ENCODE measurements around the gene FABP3. TPM values are rescaled to one million over a fixed set of nuclear protein-coding genes. Genes with fewer than 3 reads are reported as not detected.

The FABP3 gene
- total and polyA plus RNA-seq, 2 of the 13 experiments (the other 11 are each of a cell fraction or from before 2014, with no cell fraction given) = 0.21 to 0.24 TPM

GRCh38 chr1:31417148-31417547, 44.3 kb upstream of the FABP3 start (continued):
- TF ChIP-seq, protein P1, sequence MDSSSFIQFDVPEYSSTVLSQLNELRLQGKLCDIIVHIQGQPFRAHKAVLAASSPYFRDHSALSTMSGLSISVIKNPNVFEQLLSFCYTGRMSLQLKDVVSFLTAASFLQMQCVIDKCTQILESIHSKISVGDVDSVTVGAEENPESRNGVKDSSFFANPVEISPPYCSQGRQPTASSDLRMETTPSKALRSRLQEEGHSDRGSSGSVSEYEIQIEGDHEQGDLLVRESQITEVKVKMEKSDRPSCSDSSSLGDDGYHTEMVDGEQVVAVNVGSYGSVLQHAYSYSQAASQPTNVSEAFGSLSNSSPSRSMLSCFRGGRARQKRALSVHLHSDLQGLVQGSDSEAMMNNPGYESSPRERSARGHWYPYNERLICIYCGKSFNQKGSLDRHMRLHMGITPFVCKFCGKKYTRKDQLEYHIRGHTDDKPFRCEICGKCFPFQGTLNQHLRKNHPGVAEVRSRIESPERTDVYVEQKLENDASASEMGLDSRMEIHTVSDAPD (CRISPR knock-in tag; IDR thresholded peaks at IDR 0.05) = no peak
- TF ChIP-seq KLF16 (CRISPR knock-in tag; IDR thresholded peaks at IDR 0.05) = peak in 1 of 2 experiments; percentile 63; a peak in 2 of 4 replicates
- peak; percentile 66; the same call in 1 of the 2 replicates for TF ChIP-seq ZNF331 (CRISPR knock-in tag; IDR thresholded peaks at IDR 0.05)
- peak; percentile 82; the same call in 1 of the 2 replicates for TF ChIP-seq HMG20A (CRISPR knock-in tag; IDR thresholded peaks at IDR 0.05; ENCODE audit: borderline replicate concordance)
- TF ChIP-seq, protein P2, sequence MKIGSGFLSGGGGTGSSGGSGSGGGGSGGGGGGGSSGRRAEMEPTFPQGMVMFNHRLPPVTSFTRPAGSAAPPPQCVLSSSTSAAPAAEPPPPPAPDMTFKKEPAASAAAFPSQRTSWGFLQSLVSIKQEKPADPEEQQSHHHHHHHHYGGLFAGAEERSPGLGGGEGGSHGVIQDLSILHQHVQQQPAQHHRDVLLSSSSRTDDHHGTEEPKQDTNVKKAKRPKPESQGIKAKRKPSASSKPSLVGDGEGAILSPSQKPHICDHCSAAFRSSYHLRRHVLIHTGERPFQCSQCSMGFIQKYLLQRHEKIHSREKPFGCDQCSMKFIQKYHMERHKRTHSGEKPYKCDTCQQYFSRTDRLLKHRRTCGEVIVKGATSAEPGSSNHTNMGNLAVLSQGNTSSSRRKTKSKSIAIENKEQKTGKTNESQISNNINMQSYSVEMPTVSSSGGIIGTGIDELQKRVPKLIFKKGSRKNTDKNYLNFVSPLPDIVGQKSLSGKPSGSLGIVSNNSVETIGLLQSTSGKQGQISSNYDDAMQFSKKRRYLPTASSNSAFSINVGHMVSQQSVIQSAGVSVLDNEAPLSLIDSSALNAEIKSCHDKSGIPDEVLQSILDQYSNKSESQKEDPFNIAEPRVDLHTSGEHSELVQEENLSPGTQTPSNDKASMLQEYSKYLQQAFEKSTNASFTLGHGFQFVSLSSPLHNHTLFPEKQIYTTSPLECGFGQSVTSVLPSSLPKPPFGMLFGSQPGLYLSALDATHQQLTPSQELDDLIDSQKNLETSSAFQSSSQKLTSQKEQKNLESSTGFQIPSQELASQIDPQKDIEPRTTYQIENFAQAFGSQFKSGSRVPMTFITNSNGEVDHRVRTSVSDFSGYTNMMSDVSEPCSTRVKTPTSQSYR (CRISPR knock-in tag; IDR thresholded peaks at IDR 0.05; ENCODE audit: borderline replicate concordance) = peak; percentile 96
- peak; percentile 82 for TF ChIP-seq PHF5A (CRISPR knock-in tag; IDR thresholded peaks at IDR 0.05; ENCODE audit: low read depth, unreplicated experiment)
- TF ChIP-seq ELF1 (CRISPR knock-in tag; IDR thresholded peaks at IDR 0.05) = peak; percentile 81
- peak; percentile 74 for TF ChIP-seq KDM6A (CRISPR knock-in tag; IDR thresholded peaks at IDR 0.05; ENCODE audit: low read depth)
- TF ChIP-seq CSRNP1 (CRISPR knock-in tag; IDR thresholded peaks at IDR 0.05) = 0 out of 2 replicates have a peak, but pooled peaks have one; percentile 42
- TF ChIP-seq SIX1 (CRISPR knock-in tag; IDR thresholded peaks at IDR 0.05; ENCODE audit: borderline replicate concordance) = peak; percentile 38; the same call in 1 of the 2 replicates
- TF ChIP-seq ZKSCAN5 (CRISPR knock-in tag; IDR thresholded peaks at IDR 0.05) = no peak
- 0 out of 2 replicates have a peak, but pooled peaks have one; percentile 37 for TF ChIP-seq ZHX1 (CRISPR knock-in tag; IDR thresholded peaks at IDR 0.05; ENCODE audit: low read depth)
- TF ChIP-seq ZNF44 (CRISPR knock-in tag; IDR thresholded peaks at IDR 0.05) = 0 out of 2 replicates have a peak, but pooled peaks have one; percentile 43
- TF ChIP-seq RBAK (CRISPR knock-in tag; IDR thresholded peaks at IDR 0.05) = no peak
- TF ChIP-seq CREM (IDR thresholded peaks at IDR 0.05) = peak; percentile 63
- no peak for TF ChIP-seq CREM (CRISPR knock-in tag; IDR thresholded peaks at IDR 0.05)
- TF ChIP-seq ZNF558 (CRISPR knock-in tag; IDR thresholded peaks at IDR 0.05; ENCODE audit: borderline replicate concordance) = no peak
- TF ChIP-seq TBP (CRISPR knock-in tag; IDR thresholded peaks at IDR 0.05) = no peak
- peak; percentile 32; the same call in 1 of the 2 replicates for TF ChIP-seq MNT (IDR thresholded peaks at IDR 0.05)
- TF ChIP-seq HMG20B (CRISPR knock-in tag; conservative IDR thresholded peaks at IDR 0.05) = no peak; the same call in 1 of the 2 replicates
- peak; percentile 60; the same call in 1 of the 2 replicates for TF ChIP-seq SMAD3 (CRISPR knock-in tag; IDR thresholded peaks at IDR 0.05)
